HL-60/S4 treated with phorbol 12-myristate 13-acetate at 8.2 ng/mL for 4 days and 3 days (cell line): ENCODE results near the gene TSC22D3.

ENCODE experiments used
- in situ Hi-C: fragments of 300-500 bp; cut with MboI; formaldehyde crosslinking; loops from 2 replicates; pipeline ENCODE4 v1.15.0; 2022; ENCODE audit warnings: low sequenced_read_pairs

The TSC22D3 gene

DNA sequence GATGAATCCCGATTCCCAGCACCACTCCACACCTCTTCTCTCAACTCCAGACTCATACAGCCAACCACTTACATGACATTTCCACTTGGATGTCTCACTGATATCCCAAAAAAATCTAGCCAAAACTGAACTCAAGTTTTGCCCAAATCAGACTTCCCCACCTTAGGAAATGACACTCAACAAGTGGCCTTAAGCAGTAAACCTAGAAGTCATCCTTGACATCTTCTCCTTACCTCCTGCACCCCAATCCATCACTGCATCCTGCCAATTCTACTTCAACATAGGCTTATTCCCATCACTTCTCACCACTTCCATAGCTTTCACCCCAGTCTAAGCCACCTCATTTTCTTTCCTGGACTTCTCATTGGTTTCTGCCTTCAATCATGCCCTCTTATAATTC is 108.2 kb downstream of the TSC22D3 start:
- in situ Hi-C loops: loop anchor here (10.0 to 25.0 kb wide), 2 partner anchors 107 to 220 kb away; partner anchors contain the start of genes NCBP2L and TSC22D3

- in situ Hi-C loops: loop anchor here (10.0 to 25.0 kb wide), 2 partner anchors 108 to 220 kb away; partner anchors contain the start of genes NCBP2L and TSC22D3
Measured at GRCh38 chrX:107666931-107667330, 108.7 kb downstream of the TSC22D3 start.
